Ovary (tissue), 9 donors: ENCODE measurements around the gene DNAAF8. TPM values are rescaled to one million over a fixed set of nuclear protein-coding genes. Genes with fewer than 3 reads are reported as not detected.

Experiments
- DNase-seq, 5 donors: peaks; one replicate each; pipeline ENCODE4 v3.0.0-alpha.2; 2019 to 2020
- H3K27ac ChIP-seq, 2 donors: fragments of 200-600 bp; one replicate each; pipeline versions ENCODE4 v1.5.1 to v1.8.0; 2019 to 2022
- H3K27me3 ChIP-seq: fragments of 200-600 bp; one replicate; pipeline ENCODE4 v1.8.0; 2022
- H3K36me3 ChIP-seq: fragments of 200-600 bp; sonication (generic); one replicate; pipeline ENCODE4 v1.5.1; 2019
- H3K4me1 ChIP-seq: one replicate; pipeline ENCODE4 v1.8.1; 2013; ENCODE audit warnings: mild to moderate bottlenecking, moderate library complexity; ENCODE audit not compliant: insufficient read depth
- H3K4me3 ChIP-seq: fragments of 200-600 bp; sonication (generic); one replicate; pipeline ENCODE4 v1.5.1; 2017
- H3K9me3 ChIP-seq, 2 donors: fragments of 200-600 bp in 1 of 2; sonication (generic) in 1 of 2; one replicate each; pipeline versions ENCODE4 v1.5.1 to v1.8.1; 2013 to 2019; ENCODE audit warnings: mild to moderate bottlenecking in 1 of 2, moderate library complexity in 1 of 2
- EP300 ChIP-seq: sonication (generic); formaldehyde crosslinking; IDR thresholded peaks from one replicate; pipeline ENCODE4 v1.6.1; 2017; ENCODE audit warnings: antibody characterized with exemption
- POLR2A ChIP-seq: fragments of 450-650 bp; IDR thresholded peaks from one replicate; pipeline ENCODE4 v1.6.1; 2017; ENCODE audit warnings: antibody characterized with exemption, mild to moderate bottlenecking, moderate library complexity
- WGBS, 3 donors: extraction: QIAGEN DNeasy Blood & Tissue Kit in 1 of 3; methylation state at CpG; one replicate each; pipeline versions ENCODE4 v1.1.5 to v1.1.7; 2013 to 2017; 5-methylcytosine and 5-hydroxymethylcytosine counted together
- intact Hi-C, 4 donors: fragments of 100-400 bp; cut with DNase I; formaldehyde crosslinking; loops; one replicate each; pipeline versions ENCODE4 v1.11.0 to v1.15.1; 2022 to 2023
- polyA plus RNA-seq, 2 donors: library from polyadenylated mRNA; stranded (reverse); fragments of 200-250 nt in 1 of 2; fragments of 350-450 nt in 1 of 2; fragmentation: Illumina TruSeq in 1 of 2; extraction: RNeasy Lipid Tissue Mini Kit (QIAGEN cat#74804) in 1 of 2; gene quantifications; one replicate each; pipeline ENCODE4 v1.2.3, GENCODE V29; 2013 to 2014
- total RNA-seq, 7 donors: library from RNA; depleted of rRNA in 2 of 7; stranded (reverse); fragments of >200 nt in 2 of 7; fragmentation: NEBNext Ultra II Directional in 3 of 7; extraction: Animal tissue kit (Norgen Biotek cat#: 25700) in 3 of 7; gene quantifications; one replicate each; pipeline versions ENCODE4 v1.1.0 to v1.2.4, GENCODE V29; 2016 to 2023
- TF ChIP-seq, protein P1 (sequence below), 3 donors: fragments of 450-650 bp in 2 of 3; fragments of 200-600 bp in 1 of 3; IDR thresholded peaks; one replicate each; pipeline versions ENCODE4 v1.5.1 to v1.8.0; 2016 to 2022; ENCODE audit warnings: antibody characterized with exemption in 3 of 3, mild to moderate bottlenecking in 1 of 3
- donor health status: DM: no; HTN: no; CAD: no; lungs with moderate emphysema.
- donor health status: DM: no; HTN: no; CAD: no.
- donor health status: Bipolar disorder and iron deficiency.
- donor health status: DM: yes; HTN: yes; CAD: no.
- donor health status: DM: no; HTN: no; CAD: no.
- donor health status: DM: yes; HTN: yes; CAD: no.

Gene DNAAF8
- total and polyA plus RNA-seq, 9 donors = 0.35 to 9.1 (median 1.2) TPM

DNA sequence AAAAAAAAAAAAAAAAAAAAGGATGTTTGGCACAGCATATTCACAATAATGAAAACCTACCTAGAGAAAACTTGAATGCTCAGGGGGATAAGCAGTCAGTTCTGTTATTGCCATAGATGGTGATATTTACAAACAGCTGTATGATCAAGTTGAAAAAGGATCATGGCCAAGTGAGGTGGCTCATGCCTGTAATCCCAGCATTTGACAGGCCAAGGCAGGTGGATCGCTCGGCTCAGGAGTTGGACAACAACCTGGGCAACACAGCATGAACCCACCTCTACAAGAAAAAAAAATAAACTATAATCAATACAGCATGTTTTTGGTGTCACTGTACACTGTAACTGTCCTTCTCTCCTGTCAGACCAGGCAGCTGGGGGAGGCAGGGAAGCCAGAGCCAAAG, 19.3 kb upstream of the DNAAF8 start:
- WGBS, 3 donors = 79 to 85% (median 82%) methylated on average over 2 of the region's 2 CpGs
- DNase-seq = no peak
- no peak overlapping the region for H3K27ac ChIP-seq
- no peaks in the 10 kb centered on the region for H3K4me1 ChIP-seq
- no peaks in the 10 kb centered on the region for H3K36me3 ChIP-seq
- intact Hi-C loops = no loop called here
- H3K27me3 ChIP-seq = no peaks in the 10 kb centered on the region
- no peaks in the 10 kb centered on the region for H3K9me3 ChIP-seq
- H3K4me3 ChIP-seq = no peak overlapping the region
- TF ChIP-seq EP300 = no peak
- TF ChIP-seq POLR2A = no peak
- TF ChIP-seq, protein P1, sequence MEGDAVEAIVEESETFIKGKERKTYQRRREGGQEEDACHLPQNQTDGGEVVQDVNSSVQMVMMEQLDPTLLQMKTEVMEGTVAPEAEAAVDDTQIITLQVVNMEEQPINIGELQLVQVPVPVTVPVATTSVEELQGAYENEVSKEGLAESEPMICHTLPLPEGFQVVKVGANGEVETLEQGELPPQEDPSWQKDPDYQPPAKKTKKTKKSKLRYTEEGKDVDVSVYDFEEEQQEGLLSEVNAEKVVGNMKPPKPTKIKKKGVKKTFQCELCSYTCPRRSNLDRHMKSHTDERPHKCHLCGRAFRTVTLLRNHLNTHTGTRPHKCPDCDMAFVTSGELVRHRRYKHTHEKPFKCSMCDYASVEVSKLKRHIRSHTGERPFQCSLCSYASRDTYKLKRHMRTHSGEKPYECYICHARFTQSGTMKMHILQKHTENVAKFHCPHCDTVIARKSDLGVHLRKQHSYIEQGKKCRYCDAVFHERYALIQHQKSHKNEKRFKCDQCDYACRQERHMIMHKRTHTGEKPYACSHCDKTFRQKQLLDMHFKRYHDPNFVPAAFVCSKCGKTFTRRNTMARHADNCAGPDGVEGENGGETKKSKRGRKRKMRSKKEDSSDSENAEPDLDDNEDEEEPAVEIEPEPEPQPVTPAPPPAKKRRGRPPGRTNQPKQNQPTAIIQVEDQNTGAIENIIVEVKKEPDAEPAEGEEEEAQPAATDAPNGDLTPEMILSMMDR (IDR thresholded peaks at IDR 0.05) = no peak

DNA sequence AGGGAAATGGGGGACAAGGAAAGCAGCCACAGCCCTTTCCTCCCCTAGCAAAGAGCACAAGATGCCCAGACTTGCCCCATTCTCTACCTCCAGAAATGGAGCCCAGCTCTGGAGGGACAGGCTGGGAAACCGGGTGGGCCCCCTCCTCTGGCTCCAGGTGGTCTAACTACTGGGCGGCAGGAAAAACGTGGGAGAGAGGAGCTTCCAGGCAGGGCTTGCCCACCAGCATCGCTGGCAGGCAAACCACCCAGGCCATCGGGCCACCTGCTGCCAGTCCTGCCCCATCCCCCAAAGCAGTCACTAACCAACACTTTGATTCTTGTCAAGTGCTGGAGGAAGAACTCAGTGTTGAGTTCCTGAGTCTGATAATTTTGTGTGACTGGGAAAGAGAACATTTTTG, 15.9 kb upstream of the DNAAF8 start:
- DNase-seq = no peak

DNA sequence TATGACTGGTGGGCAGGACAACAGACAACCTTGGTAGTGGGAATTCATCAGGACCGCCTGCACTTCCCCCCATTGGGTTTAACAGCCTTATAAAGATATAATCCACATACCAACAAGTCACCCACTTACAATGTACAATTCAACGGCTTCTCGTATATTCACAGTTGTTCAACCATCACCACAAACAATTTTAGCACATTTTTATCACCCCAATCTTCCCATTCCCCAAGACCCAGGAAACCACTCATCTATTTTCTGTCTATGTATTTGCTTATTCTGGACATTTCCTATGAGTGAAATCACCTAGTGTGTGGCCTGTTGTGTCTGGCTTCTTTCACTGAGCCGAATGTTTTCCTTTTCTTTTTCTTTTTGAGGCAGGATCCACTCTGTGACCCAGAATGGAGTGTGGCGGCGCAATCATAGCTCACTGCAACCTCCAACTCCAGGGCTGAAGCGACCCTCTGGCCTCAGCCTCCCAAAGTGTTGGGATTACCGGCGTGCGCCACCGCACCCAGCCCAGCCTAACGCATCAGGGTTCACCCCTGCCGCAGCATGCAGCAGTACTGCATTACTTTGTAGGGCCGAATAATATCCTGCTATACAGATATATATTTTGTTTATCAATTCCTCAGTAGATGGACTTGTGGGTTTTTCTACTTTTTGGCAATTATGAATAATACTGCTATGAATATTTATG, 11.1 kb upstream of the DNAAF8 start:
- H3K27me3 ChIP-seq = no peaks in the 10 kb centered on the region
- intact Hi-C loops = loop anchor here in 1 of 4 donors (10.0 kb wide), 1 partner anchor 122 kb away; the partner anchor contains the start of genes GLYR1 and UBN1

More for the DNA sequence above, 15.9 kb upstream of the DNAAF8 start:
- TF ChIP-seq POLR2A = no peak
- TF ChIP-seq, protein P1 (IDR thresholded peaks at IDR 0.05) = no peak
- no peak for TF ChIP-seq EP300
- Histone ChIP-seq H3K27ac (no peak overlapping the region), H3K36me3 (no peaks in the 10 kb centered on the region), H3K4me3 (no peak overlapping the region), H3K9me3 (no peaks in the 10 kb centered on the region), H3K27me3 (no peaks in the 10 kb centered on the region), H3K4me1 (no peaks in the 10 kb centered on the region)
- 69 to 75% (median 75%) methylated on average over 5 of the region's 5 CpGs for WGBS, 3 donors
- intact Hi-C loops = no loop called here

DNA sequence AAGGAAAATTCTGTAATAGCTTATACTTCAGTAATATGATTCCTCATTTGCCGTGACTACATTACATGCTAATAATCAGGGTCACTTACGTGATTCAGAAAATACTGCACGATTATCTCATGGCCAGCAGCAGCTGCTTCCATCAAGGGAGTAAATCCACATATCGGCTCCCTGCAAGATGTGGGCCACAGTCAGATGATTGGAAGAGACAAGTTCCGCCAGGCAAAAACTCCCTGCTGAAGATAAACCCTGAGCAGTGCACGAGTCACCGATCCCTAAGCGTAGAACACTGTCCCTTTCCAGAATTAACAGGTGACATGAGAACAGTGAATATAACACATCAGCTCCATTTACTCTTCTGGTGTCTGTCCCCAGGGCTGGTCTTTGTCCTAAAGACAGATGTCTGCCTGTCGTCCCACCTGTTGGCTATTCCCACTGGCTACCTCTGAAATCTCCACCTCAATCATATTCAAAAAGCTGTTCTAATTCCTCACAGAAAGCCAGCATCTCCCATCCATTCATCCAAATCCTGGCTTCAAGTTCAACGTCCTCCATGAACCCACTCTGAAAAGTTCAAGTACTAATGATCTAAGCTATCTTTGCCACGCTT, 9.6 kb upstream of the DNAAF8 start:
- WGBS, 3 donors = 82 to 87% (median 83%) methylated on average over 11 of the region's 11 CpGs
- Histone ChIP-seq H3K9me3 (no peaks in the 10 kb centered on the region), H3K4me1 (no peaks in the 10 kb centered on the region), H3K36me3 (no peaks in the 10 kb centered on the region), H3K4me3 (no peak overlapping the region), H3K27ac (no peak overlapping the region), H3K27me3 (no peaks in the 10 kb centered on the region)
- intact Hi-C loops = loop anchor here in 1 of 4 donors (10.0 kb wide), 1 partner anchor 120 kb away; the partner anchor contains the start of genes GLYR1 and UBN1
- no peak for TF ChIP-seq POLR2A
- TF ChIP-seq, protein P1 (IDR thresholded peaks at IDR 0.05) = no peak
- no peak for TF ChIP-seq EP300
- DNase-seq = no peak

More for the DNA sequence above, 11.1 kb upstream of the DNAAF8 start:
- DNase-seq = no peak
- WGBS, 3 donors = 94 to 95% (median 94%) methylated on average over 14 of the region's 14 CpGs
- no peaks in the 10 kb centered on the region for H3K4me1 ChIP-seq
- TF ChIP-seq POLR2A (no peak), EP300 (no peak)
- TF ChIP-seq, protein P1 (IDR thresholded peaks at IDR 0.05) = no peak
- no peak overlapping the region for H3K4me3 ChIP-seq
- H3K36me3 ChIP-seq = no peaks in the 10 kb centered on the region
- no peak overlapping the region for H3K27ac ChIP-seq
- no peaks in the 10 kb centered on the region for H3K9me3 ChIP-seq
